ENCODE data around the gene KRT8.

The KRT8 gene

GRCh38 chr12:52949413-52950331, 44.8 kb upstream of the KRT8 start:
- H3K9me3 ChIP-seq (ENCODE audit: insufficient read depth, low read length) = no peaks in the 10 kb centered on the region
- H3K36me3 ChIP-seq (ENCODE audit: insufficient read depth, insufficient read length, low read length) = peaks cover 40% of the 10 kb centered on the region
- H3K4me1 ChIP-seq (ENCODE audit: insufficient read depth, insufficient read length) = peaks cover 29% of the 10 kb centered on the region
- DNase-seq (ENCODE audit: low read depth, low spot score) = no peak
- peak overlapping the region; percentile 85 for H3K4me3 ChIP-seq (ENCODE audit: insufficient read length, low read depth)
- H3K27me3 ChIP-seq (ENCODE audit: insufficient read depth, insufficient read length) = no peaks in the 10 kb centered on the region
- TF ChIP-seq SUZ12 (IDR thresholded peaks at IDR 0.05; ENCODE audit: extremely low read depth, insufficient read depth, insufficient read length) = no peak
- H3K9ac ChIP-seq (ENCODE audit: insufficient read length, low read depth) = peak overlapping the region; percentile 94

- no peak for DNase-seq (ENCODE audit: low read depth, low spot score)
- H3K4me3 ChIP-seq (ENCODE audit: insufficient read length, low read depth) = peak overlapping the region; percentile 85
- H3K9ac ChIP-seq (ENCODE audit: insufficient read length, low read depth) = peak overlapping the region; percentile 82
- no peaks in the 10 kb centered on the region for H3K27me3 ChIP-seq (ENCODE audit: insufficient read depth, insufficient read length)
- peaks cover 35% of the 10 kb centered on the region for H3K36me3 ChIP-seq (ENCODE audit: insufficient read depth, insufficient read length, low read length)
- no peaks in the 10 kb centered on the region for H3K9me3 ChIP-seq (ENCODE audit: insufficient read depth, low read length)
- no peak for TF ChIP-seq YY1 (IDR thresholded peaks at IDR 0.05; ENCODE audit: insufficient read depth, insufficient read length)
- TF ChIP-seq ZNF274 (IDR thresholded peaks at IDR 0.05; ENCODE audit: low read depth, low read length) = no peak
- no peak for TF ChIP-seq SUZ12 (IDR thresholded peaks at IDR 0.05; ENCODE audit: extremely low read depth, insufficient read depth, insufficient read length)
- H3K4me1 ChIP-seq (ENCODE audit: insufficient read depth, insufficient read length) = peaks cover 44% of the 10 kb centered on the region
These were observed 43.0 kb upstream of the KRT8 start for GRCh38 chr12:52947738-52948423.

DNA sequence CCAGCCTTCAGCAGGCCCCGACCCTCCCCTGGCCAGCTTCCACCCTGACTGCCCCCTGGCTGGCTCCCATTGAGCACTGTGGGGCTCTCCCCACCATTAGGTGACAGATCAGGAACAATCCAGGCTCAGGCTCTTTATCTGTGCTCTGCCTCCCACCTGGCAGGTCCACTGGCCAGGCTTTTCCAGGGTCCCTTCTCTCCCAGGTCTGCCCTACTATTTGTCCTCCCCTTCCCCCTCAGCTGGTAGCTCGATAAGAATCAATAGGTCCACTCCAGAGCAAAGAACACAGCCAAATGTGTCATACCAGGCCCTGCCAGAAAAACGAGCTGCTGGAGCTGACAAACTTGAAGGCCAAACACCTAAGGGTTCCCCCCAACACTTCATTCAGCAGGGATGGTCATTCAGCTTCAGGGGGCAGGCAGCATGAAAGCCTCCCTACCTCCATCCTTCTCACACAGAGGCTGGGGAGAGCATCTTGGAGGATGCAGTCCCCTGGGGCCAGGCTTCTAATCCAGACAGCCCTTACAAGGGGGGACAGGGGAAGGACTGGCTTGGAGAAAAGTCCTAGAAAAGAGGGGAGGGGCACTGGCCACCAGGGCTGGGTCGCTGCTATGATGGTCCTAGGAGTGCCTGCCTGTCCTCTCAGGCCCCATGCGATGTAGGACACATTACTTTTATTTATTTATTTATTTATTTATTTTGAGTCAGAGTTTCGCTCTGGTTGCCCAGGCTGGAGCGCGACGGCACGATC, 42.1 kb upstream of the KRT8 start:
- H3K27me3 ChIP-seq (ENCODE audit: insufficient read depth, insufficient read length) = no peaks in the 10 kb centered on the region
- peaks cover 26% of the 10 kb centered on the region for H3K36me3 ChIP-seq (ENCODE audit: insufficient read depth, insufficient read length, low read length)
- peaks cover 48% of the 10 kb centered on the region for H3K4me1 ChIP-seq (ENCODE audit: insufficient read depth, insufficient read length)
- TF ChIP-seq SUZ12 (IDR thresholded peaks at IDR 0.05; ENCODE audit: extremely low read depth, insufficient read depth, insufficient read length) (no peak), ZNF274 (IDR thresholded peaks at IDR 0.05; ENCODE audit: low read depth, low read length) (no peak), YY1 (IDR thresholded peaks at IDR 0.05; ENCODE audit: insufficient read depth, insufficient read length) (no peak)
- no peaks in the 10 kb centered on the region for H3K9me3 ChIP-seq (ENCODE audit: insufficient read depth, low read length)
- peak overlapping the region; percentile 3 for H3K4me3 ChIP-seq (ENCODE audit: insufficient read length, low read depth)
- no peak for DNase-seq (ENCODE audit: low read depth, low spot score)
- peak overlapping the region; percentile 76 for H3K9ac ChIP-seq (ENCODE audit: insufficient read length, low read depth)

DNA sequence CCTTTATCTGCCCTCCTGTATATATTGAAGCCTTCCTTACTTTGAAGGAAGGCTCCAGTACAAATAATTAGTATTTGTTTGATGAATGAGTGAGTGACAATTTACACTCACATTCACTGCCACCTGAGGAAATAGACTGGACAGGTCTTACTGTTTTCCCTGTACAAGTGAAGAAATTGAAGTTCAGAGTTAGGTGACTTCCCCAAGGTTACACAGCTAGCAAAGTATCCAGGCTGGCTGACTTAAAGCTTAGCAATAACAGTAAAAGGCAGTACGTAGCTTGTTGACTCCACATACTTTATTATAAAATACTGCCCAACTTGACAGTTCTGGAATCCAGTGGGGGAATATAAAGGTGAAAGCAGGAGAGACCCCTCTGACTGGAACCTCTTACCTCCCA, 41.5 kb upstream of the KRT8 start:
- Histone ChIP-seq H3K27me3 (ENCODE audit: insufficient read depth, insufficient read length) (no peaks in the 10 kb centered on the region), H3K36me3 (ENCODE audit: insufficient read depth, insufficient read length, low read length) (peaks cover 20% of the 10 kb centered on the region), H3K4me3 (ENCODE audit: insufficient read length, low read depth) (peak overlapping the region; percentile 3), H3K9ac (ENCODE audit: insufficient read length, low read depth) (peak overlapping the region; percentile 76), H3K4me1 (ENCODE audit: insufficient read depth, insufficient read length) (peaks cover 45% of the 10 kb centered on the region), H3K9me3 (ENCODE audit: insufficient read depth, low read length) (no peaks in the 10 kb centered on the region)
- TF ChIP-seq ZNF274 (IDR thresholded peaks at IDR 0.05; ENCODE audit: low read depth, low read length) = no peak
- no peak for TF ChIP-seq YY1 (IDR thresholded peaks at IDR 0.05; ENCODE audit: insufficient read depth, insufficient read length)
- no peak for TF ChIP-seq SUZ12 (IDR thresholded peaks at IDR 0.05; ENCODE audit: extremely low read depth, insufficient read depth, insufficient read length)
- DNase-seq (ENCODE audit: low read depth, low spot score) = no peak

- peak; percentile 90 for DNase-seq (ENCODE audit: low read depth, low spot score)
- peak overlapping the region; percentile 76 for H3K9ac ChIP-seq (ENCODE audit: insufficient read length, low read depth)
- no peak for TF ChIP-seq YY1 (IDR thresholded peaks at IDR 0.05; ENCODE audit: insufficient read depth, insufficient read length)
- TF ChIP-seq SUZ12 (IDR thresholded peaks at IDR 0.05; ENCODE audit: extremely low read depth, insufficient read depth, insufficient read length) = no peak
- no peak for TF ChIP-seq ZNF274 (IDR thresholded peaks at IDR 0.05; ENCODE audit: low read depth, low read length)
These were observed 40.7 kb upstream of the KRT8 start for GRCh38 chr12:52945389-52946232.

GRCh38 chr12:52944683-52945388, 40.0 kb upstream of the KRT8 start:
- peak overlapping the region; percentile 70 for H3K9ac ChIP-seq (ENCODE audit: insufficient read length, low read depth)
- TF ChIP-seq SUZ12 (IDR thresholded peaks at IDR 0.05; ENCODE audit: extremely low read depth, insufficient read depth, insufficient read length) (no peak), YY1 (IDR thresholded peaks at IDR 0.05; ENCODE audit: insufficient read depth, insufficient read length) (no peak), ZNF274 (IDR thresholded peaks at IDR 0.05; ENCODE audit: low read depth, low read length) (no peak)
- H3K4me1 ChIP-seq (ENCODE audit: insufficient read depth, insufficient read length) = peaks cover 35% of the 10 kb centered on the region
- H3K9me3 ChIP-seq (ENCODE audit: insufficient read depth, low read length) = peaks cover 3% of the 10 kb centered on the region; the same call in 1 of the 2 replicates
- no peaks in the 10 kb centered on the region for H3K27me3 ChIP-seq (ENCODE audit: insufficient read depth, insufficient read length)
- peak overlapping the region; percentile 0 for H3K4me3 ChIP-seq (ENCODE audit: insufficient read length, low read depth)
- peaks cover 5% of the 10 kb centered on the region for H3K36me3 ChIP-seq (ENCODE audit: insufficient read depth, insufficient read length, low read length)
- no peak for DNase-seq (ENCODE audit: low read depth, low spot score)

More at GRCh38 chr12:52945389-52946232, 40.7 kb upstream of the KRT8 start:
- Histone ChIP-seq H3K36me3 (ENCODE audit: insufficient read depth, insufficient read length, low read length) (peaks cover 12% of the 10 kb centered on the region), H3K9me3 (ENCODE audit: insufficient read depth, low read length) (no peaks in the 10 kb centered on the region), H3K4me1 (ENCODE audit: insufficient read depth, insufficient read length) (peaks cover 39% of the 10 kb centered on the region), H3K4me3 (ENCODE audit: insufficient read length, low read depth) (peak overlapping the region; percentile 0), H3K27me3 (ENCODE audit: insufficient read depth, insufficient read length) (no peaks in the 10 kb centered on the region)
